Fibroblast of lung (primary cell): Measurements from ENCODE around the gene SGCA. TPM values are rescaled to one million over a fixed set of nuclear protein-coding genes. Genes with fewer than 3 reads are reported as not detected.

Experiments
- DNase-seq, 2 donors: peaks; one replicate each; pipeline versions ENCODE4 v3.0.0 to v3.0.0-alpha.2; 2010; ENCODE audit warnings: low read depth in 2 of 2
- H2AFZ ChIP-seq: 2 replicates; pipeline ENCODE4 v1.5.1; 2012; ENCODE audit warnings: low read length, control low read depth, inconsistent platforms
- H3K27ac ChIP-seq: 2 replicates; pipeline ENCODE4 v1.5.1; 2011; ENCODE audit warnings: low read length, control low read depth; ENCODE audit not compliant: insufficient read depth
- H3K27me3 ChIP-seq: 2 replicates; pipeline ENCODE4 v1.5.1; 2011; ENCODE audit warnings: mild to moderate bottlenecking, low read length; ENCODE audit not compliant: control insufficient read depth, insufficient read depth
- H3K36me3 ChIP-seq: 2 replicates; pipeline ENCODE4 v1.5.1; 2011; ENCODE audit warnings: low read length; ENCODE audit not compliant: control insufficient read depth, insufficient read depth
- H3K4me1 ChIP-seq: 2 replicates; pipeline ENCODE4 v1.5.1; 2011; ENCODE audit warnings: low read length; ENCODE audit not compliant: control insufficient read depth, insufficient read depth; ENCODE audit errors: extremely low read depth
- H3K4me2 ChIP-seq: 2 replicates; pipeline ENCODE4 v1.5.1; 2011; ENCODE audit warnings: low read length, control low read depth; ENCODE audit not compliant: insufficient read depth; ENCODE audit errors: extremely low read depth
- H3K4me3 ChIP-seq, 4 experiments: fragments of 200-600 bp in 1 of 4; sonication (generic) in 1 of 4; replicated peaks in 1 of 4; 2 replicates each; pipeline ENCODE4 v1.5.1; 2011 to 2016; ENCODE audit warnings: low read length in 4 of 4, low read depth in 3 of 4, mild to moderate bottlenecking in 3 of 4, control low read depth in 2 of 4, inconsistent platforms in 1 of 4, mixed read lengths in 1 of 4; ENCODE audit not compliant: insufficient read depth in 1 of 4; ENCODE audit errors: control extremely low read depth in 1 of 4
- H3K79me2 ChIP-seq: 2 replicates; pipeline ENCODE4 v1.5.1; 2012; ENCODE audit warnings: mild to moderate bottlenecking, low read length, inconsistent platforms; ENCODE audit not compliant: control insufficient read depth, insufficient read depth
- H3K9ac ChIP-seq: 2 replicates; pipeline ENCODE4 v1.5.1; 2011; ENCODE audit warnings: mild to moderate bottlenecking, low read length, control low read depth; ENCODE audit not compliant: insufficient read depth
- H3K9me3 ChIP-seq: 2 replicates; pipeline ENCODE4 v1.5.1; 2012; ENCODE audit warnings: low read depth, low read length; ENCODE audit not compliant: control insufficient read depth, insufficient read depth
- H4K20me1 ChIP-seq: 2 replicates; pipeline ENCODE4 v1.5.1; 2011; ENCODE audit warnings: low read length; ENCODE audit not compliant: control insufficient read depth, insufficient read depth; ENCODE audit errors: extremely low read depth
- EZH2 ChIP-seq: IDR thresholded peaks from 2 replicates; pipeline ENCODE4 v1.5.1; 2012; ENCODE audit warnings: low read length, control low read depth, mild to moderate bottlenecking; ENCODE audit errors: missing control alignments
- polyA plus RNA-seq, 2 donors: library from polyadenylated mRNA; depleted of rRNA in 1 of 2; stranded (reverse) in 1 of 2; unstranded in 1 of 2; fragments of >200 nt; gene quantifications; 2 replicates each; pipeline ENCODE4 v1.2.1, GENCODE V29; 2011 to 2012; ENCODE audit warnings: missing spikeins in 1 of 2
- total RNA-seq: library from RNA; depleted of rRNA; stranded (reverse); fragments of >200 nt; gene quantifications from 2 replicates; pipeline ENCODE4 v1.2.1, GENCODE V29; 2014
- TF ChIP-seq, protein P1 (sequence below), 2 donors: IDR thresholded peaks in 1 of 2; conservative IDR thresholded peaks in 1 of 2; 1 replicate in 1 of 2; 2 replicates in 1 of 2; pipeline ENCODE4 v1.5.1; 2011 to 2012; ENCODE audit warnings: low read length in 2 of 2, control low read depth in 1 of 2, inconsistent platforms in 1 of 2, low read depth in 1 of 2, mild to moderate bottlenecking in 1 of 2

SGCA gene
- total and polyA plus RNA-seq, 2 donors (not counting 1 experiment from before 2014, with no cell fraction given) = 1.6 to 4.3 TPM

DNA sequence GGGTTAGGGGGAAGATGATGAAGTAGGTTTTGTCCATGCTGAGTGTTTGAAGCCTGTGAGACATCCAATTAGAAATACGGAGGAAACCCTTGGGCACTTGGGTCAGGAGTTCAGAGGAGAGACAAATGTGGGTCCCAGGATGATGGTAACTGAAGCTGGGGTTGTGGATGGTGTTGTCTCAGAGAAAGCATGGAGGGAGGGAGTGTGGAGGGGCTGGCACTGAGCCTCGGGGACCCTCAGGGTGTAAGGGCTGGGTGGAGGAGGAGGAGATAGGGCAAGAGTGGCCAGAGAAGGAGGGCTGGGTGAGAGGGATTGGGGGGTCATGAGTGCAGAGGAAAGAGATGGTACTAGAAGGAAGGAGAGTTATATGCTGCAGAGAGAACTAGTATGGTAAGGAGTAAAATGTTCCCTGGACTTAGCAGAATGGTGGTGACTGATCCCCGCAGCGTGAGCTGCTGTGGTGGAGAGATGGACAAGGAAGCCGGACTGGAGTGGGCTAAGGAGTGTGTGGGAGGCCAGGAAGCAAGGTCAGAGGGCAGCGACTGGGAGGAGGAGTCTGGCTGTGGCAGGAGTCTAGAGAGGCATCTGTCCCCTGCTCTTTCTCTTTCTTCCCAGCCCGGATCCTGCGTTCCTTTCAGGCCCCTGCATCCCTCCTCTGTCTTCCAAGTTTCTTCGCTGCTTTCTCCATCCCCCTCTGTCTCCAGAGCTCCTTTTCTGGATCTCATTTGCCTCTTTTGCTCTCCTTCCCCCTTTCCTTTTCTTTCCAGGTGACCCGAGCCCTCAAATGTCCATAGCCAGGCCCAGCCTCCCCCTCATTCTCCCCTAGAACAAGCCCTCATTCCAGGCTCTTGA lies 39.5 kb downstream of the SGCA start:
- H3K4me1 ChIP-seq = peaks cover 56% of the 10 kb centered on the region
- no peaks in the 10 kb centered on the region for H3K9me3 ChIP-seq
- H3K4me2 ChIP-seq = peak overlapping the region; percentile 76
- no peaks in the 10 kb centered on the region for H3K36me3 ChIP-seq
- H2AFZ ChIP-seq = no peak overlapping the region
- H3K9ac ChIP-seq = no peak overlapping the region
- H4K20me1 ChIP-seq = no peaks in the 10 kb centered on the region
- DNase-seq = peak in 1 of 2 donors; percentile 63
- H3K27ac ChIP-seq = peak overlapping the region; percentile 50
- no peaks in the 10 kb centered on the region for H3K27me3 ChIP-seq
- TF ChIP-seq, protein P1, sequence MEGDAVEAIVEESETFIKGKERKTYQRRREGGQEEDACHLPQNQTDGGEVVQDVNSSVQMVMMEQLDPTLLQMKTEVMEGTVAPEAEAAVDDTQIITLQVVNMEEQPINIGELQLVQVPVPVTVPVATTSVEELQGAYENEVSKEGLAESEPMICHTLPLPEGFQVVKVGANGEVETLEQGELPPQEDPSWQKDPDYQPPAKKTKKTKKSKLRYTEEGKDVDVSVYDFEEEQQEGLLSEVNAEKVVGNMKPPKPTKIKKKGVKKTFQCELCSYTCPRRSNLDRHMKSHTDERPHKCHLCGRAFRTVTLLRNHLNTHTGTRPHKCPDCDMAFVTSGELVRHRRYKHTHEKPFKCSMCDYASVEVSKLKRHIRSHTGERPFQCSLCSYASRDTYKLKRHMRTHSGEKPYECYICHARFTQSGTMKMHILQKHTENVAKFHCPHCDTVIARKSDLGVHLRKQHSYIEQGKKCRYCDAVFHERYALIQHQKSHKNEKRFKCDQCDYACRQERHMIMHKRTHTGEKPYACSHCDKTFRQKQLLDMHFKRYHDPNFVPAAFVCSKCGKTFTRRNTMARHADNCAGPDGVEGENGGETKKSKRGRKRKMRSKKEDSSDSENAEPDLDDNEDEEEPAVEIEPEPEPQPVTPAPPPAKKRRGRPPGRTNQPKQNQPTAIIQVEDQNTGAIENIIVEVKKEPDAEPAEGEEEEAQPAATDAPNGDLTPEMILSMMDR (conservative IDR thresholded peaks at IDR 0.05 in 1 of 2, IDR thresholded peaks at IDR 0.05 in 1 of 2; ENCODE audit: low read depth in 1 of 2, low read length in 2 of 2) = no peak
- TF ChIP-seq EZH2 = no peak
- H3K4me3 ChIP-seq = peak overlapping the region in 1 of 4 experiments; percentile 31
- peaks cover 12% of the 10 kb centered on the region for H3K79me2 ChIP-seq

DNA sequence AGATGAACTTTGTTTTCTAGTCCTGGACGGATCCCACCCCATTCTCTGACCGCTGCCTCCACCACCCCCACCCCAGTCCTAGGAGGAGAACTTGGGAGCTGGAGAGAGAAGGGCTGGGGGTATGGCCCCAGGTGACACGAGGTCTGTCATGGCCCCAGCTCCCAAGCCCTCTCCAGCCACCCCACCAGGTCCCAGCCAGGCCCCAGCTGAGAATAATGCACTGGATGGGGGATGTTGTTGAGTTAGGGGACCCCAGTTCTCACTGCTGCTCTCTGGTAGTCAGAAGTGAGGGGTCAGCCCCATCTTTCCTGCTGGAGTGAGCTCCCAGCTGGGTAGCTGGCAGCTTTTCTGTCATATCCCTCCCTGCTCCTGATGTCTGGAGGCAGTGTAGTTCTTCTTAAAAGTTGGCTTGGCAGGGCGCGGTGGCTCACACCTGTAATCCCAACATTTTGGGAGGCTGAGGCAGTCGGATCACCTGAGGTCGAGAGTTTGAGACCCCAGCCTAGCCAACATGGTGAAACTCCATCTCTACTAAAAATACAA lies 40.2 kb downstream of the SGCA start:
- no peaks in the 10 kb centered on the region for H4K20me1 ChIP-seq
- no peaks in the 10 kb centered on the region for H3K36me3 ChIP-seq
- TF ChIP-seq, protein P1 (conservative IDR thresholded peaks at IDR 0.05 in 1 of 2, IDR thresholded peaks at IDR 0.05 in 1 of 2; ENCODE audit: low read depth in 1 of 2, low read length in 2 of 2) = no peak
- TF ChIP-seq EZH2 = no peak
- peaks cover 6% of the 10 kb centered on the region for H3K79me2 ChIP-seq
- no peak for DNase-seq
- H3K9ac ChIP-seq = no peak overlapping the region
- H3K4me3 ChIP-seq = peak overlapping the region in 1 of 4 experiments; percentile 30
- peaks cover 61% of the 10 kb centered on the region for H3K4me1 ChIP-seq
- no peaks in the 10 kb centered on the region for H3K9me3 ChIP-seq
- no peak overlapping the region for H3K4me2 ChIP-seq
- peak overlapping the region; percentile 50 for H3K27ac ChIP-seq
- no peaks in the 10 kb centered on the region for H3K27me3 ChIP-seq
- no peak overlapping the region for H2AFZ ChIP-seq

DNA sequence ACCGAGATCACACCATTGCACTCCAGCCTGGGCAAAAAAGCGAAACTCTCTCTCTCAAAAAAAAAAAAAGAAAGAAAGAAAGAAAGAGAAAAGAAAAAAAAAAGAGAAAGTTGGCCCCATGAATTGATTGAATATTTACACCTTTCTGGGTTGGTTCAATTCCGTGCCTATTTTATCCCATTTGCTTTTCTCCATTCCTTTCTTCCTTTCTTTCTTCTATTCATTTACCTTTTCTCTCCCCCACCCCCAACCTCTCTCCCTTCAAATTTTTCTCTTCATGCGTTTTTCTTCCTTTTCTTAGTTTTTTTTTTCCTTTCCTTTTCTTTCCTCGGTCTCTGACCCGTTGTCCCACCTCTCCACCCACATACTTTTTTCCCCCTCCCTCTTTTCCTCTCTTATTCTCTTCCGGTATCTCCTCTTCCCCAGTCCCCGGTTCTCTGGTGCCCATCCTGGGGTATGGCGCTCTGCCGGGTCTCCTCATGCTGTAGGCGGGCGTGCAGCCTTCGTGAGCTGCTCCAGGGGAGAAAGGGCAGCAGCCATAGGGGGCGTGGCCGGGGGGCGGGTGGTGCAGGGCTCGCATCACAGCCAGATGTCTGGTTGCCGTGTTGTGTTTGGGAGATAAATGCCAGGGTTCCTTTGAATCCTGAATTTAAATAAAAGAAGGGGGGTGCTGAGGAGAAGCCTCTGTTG lies 40.9 kb downstream of the SGCA start:
- Histone ChIP-seq H3K79me2 (peaks cover under 1% of the 10 kb centered on the region), H3K36me3 (no peaks in the 10 kb centered on the region), H3K4me3 (peak overlapping the region in 2 of 4 experiments; percentile 33 to 46), H3K4me2 (peak overlapping the region; percentile 69), H3K9ac (peak overlapping the region; percentile 32), H3K9me3 (no peaks in the 10 kb centered on the region), H3K27ac (peak overlapping the region; percentile 62), H4K20me1 (no peaks in the 10 kb centered on the region), H3K4me1 (peaks cover 67% of the 10 kb centered on the region), H2AFZ (no peak overlapping the region), H3K27me3 (no peaks in the 10 kb centered on the region)
- TF ChIP-seq, protein P1 (conservative IDR thresholded peaks at IDR 0.05 in 1 of 2, IDR thresholded peaks at IDR 0.05 in 1 of 2; ENCODE audit: low read depth in 1 of 2, low read length in 2 of 2) = no peak
- no peak for TF ChIP-seq EZH2
- DNase-seq = peak; percentile 52 to 73
